IMR-90 (cell line): ENCODE results near the gene GPLD1. TPM values are rescaled to one million over a fixed set of nuclear protein-coding genes. Genes with fewer than 3 reads are reported as not detected.

ENCODE experiments used
- ATAC-seq: fragments of 200-7000 bp; cut with Tn5 transposase; 2 replicates; pipeline ENCODE4 v1.9.1; 2020; ENCODE audit warnings: low read depth, mild to moderate bottlenecking, moderate library complexity
- BruUV-seq: library from RNA; stranded (reverse); fragments of 400-500 nt; replicated peaks from 2 replicates; lab custom pipeline; 2021; lab: Mats Ljungman, UMichigan
- CTCF ChIA-PET: fragments of 300-600 bp; formaldehyde crosslinking; extraction: SDS; loops from one replicate; lab custom pipeline; 2021; ENCODE audit warnings: antibody characterized with exemption; lab: Yijun Ruan, JAX
- POLR2A ChIA-PET: fragments of 300-600 bp; sonication (Branson Sonifier 250); formaldehyde crosslinking; loops from one replicate; lab custom pipeline; 2022; ENCODE audit warnings: antibody characterized with exemption; ENCODE audit not compliant: unreplicated experiment; lab: Charles Lee
- DNase-seq: peaks from one replicate; pipeline ENCODE4 v3.0.0; 2013
- H2AFZ ChIP-seq: replicated peaks from 2 replicates; pipeline ENCODE3; 2013; ENCODE audit warnings: low read length, mild to moderate bottlenecking; ENCODE audit not compliant: poor library complexity
- H2AK5ac ChIP-seq: 2 replicates; pipeline ENCODE4 v1.6.1; 2013; ENCODE audit warnings: low read depth, low read length, inconsistent platforms
- H2AK9ac ChIP-seq: replicated peaks from 2 replicates; pipeline ENCODE3; 2013; ENCODE audit warnings: mild to moderate bottlenecking, low read depth, low read length, moderate library complexity; ENCODE audit not compliant: poor library complexity
- H2BK120ac ChIP-seq: 2 replicates; pipeline ENCODE4 v1.6.1; 2013; ENCODE audit warnings: low read depth, low read length, inconsistent platforms
- H2BK15ac ChIP-seq: 3 replicates; pipeline ENCODE4 v1.6.1; 2013; ENCODE audit warnings: low read depth, low read length, inconsistent platforms
- H2BK20ac ChIP-seq: 2 replicates; pipeline ENCODE4 v1.6.1; 2013; ENCODE audit warnings: low read depth, mild to moderate bottlenecking, inconsistent platforms, low read length, moderate library complexity
- H2BK5ac ChIP-seq: 2 replicates; pipeline ENCODE4 v1.6.1; 2013; ENCODE audit warnings: mild to moderate bottlenecking, low read depth, low read length, inconsistent platforms; ENCODE audit not compliant: poor library complexity, severe bottlenecking
- H3K14ac ChIP-seq: replicated peaks from 2 replicates; pipeline ENCODE4 v1.6.1; 2013; ENCODE audit warnings: low read depth, low read length, inconsistent platforms
- H3K18ac ChIP-seq: 2 replicates; pipeline ENCODE4 v1.6.1; 2013; ENCODE audit warnings: low read depth, low read length, control low read depth
- H3K23ac ChIP-seq: 2 replicates; pipeline ENCODE4 v1.6.1; 2013; ENCODE audit warnings: low read depth, low read length, inconsistent platforms
- H3K27ac ChIP-seq: 2 replicates; pipeline ENCODE4 v1.5.1; 2013; ENCODE audit warnings: mild to moderate bottlenecking, control low read depth, low read length; ENCODE audit not compliant: insufficient read depth
- H3K27me3 ChIP-seq: 2 replicates; pipeline ENCODE4 v1.6.1; 2013; ENCODE audit warnings: low read length; ENCODE audit not compliant: control insufficient read depth, insufficient read depth
- H3K36me3 ChIP-seq: 2 replicates; pipeline ENCODE4 v1.6.1; 2013; ENCODE audit warnings: low read length, mixed read lengths; ENCODE audit not compliant: control insufficient read depth, insufficient read depth
- H3K4ac ChIP-seq: 2 replicates; pipeline ENCODE4 v1.6.1; 2013; ENCODE audit warnings: low read depth, low read length, inconsistent platforms
- H3K4me1 ChIP-seq: 2 replicates; pipeline ENCODE4 v1.6.1; 2013; ENCODE audit warnings: low read length, mixed read lengths; ENCODE audit not compliant: control insufficient read depth, insufficient read depth
- H3K4me2 ChIP-seq: 2 replicates; pipeline ENCODE4 v1.6.1; 2013; ENCODE audit warnings: low read depth, mild to moderate bottlenecking, control low read depth, low read length, moderate library complexity
- H3K4me3 ChIP-seq: 2 replicates; pipeline ENCODE4 v1.5.1; 2013; ENCODE audit warnings: low read depth, mild to moderate bottlenecking, control low read depth, low read length, moderate library complexity; ENCODE audit not compliant: insufficient read depth
- H3K56ac ChIP-seq: 2 replicates; pipeline ENCODE4 v1.6.1; 2013; ENCODE audit warnings: low read length, inconsistent platforms; ENCODE audit not compliant: insufficient read depth; ENCODE audit errors: extremely low read depth
- H3K79me1 ChIP-seq, 2 experiments: 2 replicates each; pipeline ENCODE4 v1.6.1; 2013; ENCODE audit warnings: low read length in 2 of 2, inconsistent platforms in 1 of 2, low read depth in 1 of 2
- H3K9ac ChIP-seq: 2 replicates; pipeline ENCODE4 v1.6.1; 2013; ENCODE audit warnings: low read depth, low read length, control low read depth
- H3K9me1 ChIP-seq: 2 replicates; pipeline ENCODE4 v1.6.1; 2013; ENCODE audit warnings: low read length, inconsistent platforms; ENCODE audit not compliant: insufficient read depth
- H3K9me3 ChIP-seq: 2 replicates; pipeline ENCODE4 v1.6.1; 2013; ENCODE audit warnings: low read length; ENCODE audit not compliant: control insufficient read depth, insufficient read depth
- H4K20me1 ChIP-seq: 2 replicates; pipeline ENCODE4 v1.6.1; 2013; ENCODE audit warnings: low read length, inconsistent platforms; ENCODE audit not compliant: insufficient read depth
- H4K5ac ChIP-seq: 2 replicates; pipeline ENCODE4 v1.6.1; 2013; ENCODE audit warnings: mild to moderate bottlenecking, low read depth, low read length, control low read depth
- H4K8ac ChIP-seq, 2 experiments: 2 replicates each; pipeline ENCODE4 v1.6.1; 2013; ENCODE audit warnings: low read depth in 2 of 2, low read length in 2 of 2, control low read depth in 1 of 2, inconsistent platforms in 1 of 2
- H4K91ac ChIP-seq: 2 replicates; pipeline ENCODE4 v1.6.1; 2013; ENCODE audit warnings: low read depth, low read length, inconsistent platforms; ENCODE audit not compliant: insufficient read depth
- FOS ChIP-seq: fragments of 150-350 bp; IDR thresholded peaks from 2 replicates; pipeline ENCODE4 v1.6.1; 2016; ENCODE audit warnings: low read depth, low read length
- NFE2L2 ChIP-seq: fragments of 150-350 bp; IDR thresholded peaks from 2 replicates; pipeline ENCODE4 v1.6.1; 2016; ENCODE audit warnings: low read depth, mild to moderate bottlenecking, low read length
- WGBS, 2 experiments: methylation state at CpG; one replicate each; pipeline versions ENCODE4 v1.1.5 to v1.1.7; 2013; ENCODE audit warnings: missing lambda C conversion rate in 2 of 2; ENCODE audit not compliant: insufficient read length in 1 of 2; ENCODE audit errors: extremely low coverage in 2 of 2; 5-methylcytosine and 5-hydroxymethylcytosine counted together
- dilution Hi-C: fragments of 300-500 bp; cut with HindIII; formaldehyde crosslinking; loops from one replicate; pipeline ENCODE4 v1.14.3; 2018; ENCODE audit warnings: low sequenced_read_pairs; ENCODE audit not compliant: unreplicated experiment
- in situ Hi-C: fragments of 300-500 bp; cut with MboI; formaldehyde crosslinking; loops from 3 replicates; pipeline ENCODE4 v1.14.3; 2019; ENCODE audit warnings: low sequenced_read_pairs, inconsistent platforms, mixed read lengths
- intact Hi-C: fragments of 100-400 bp; cut with micrococcal nuclease; formaldehyde crosslinking; loops from 2 replicates; pipeline ENCODE4 v1.10.0; 2022
- polyA plus RNA-seq, 3 experiments: library from polyadenylated mRNA; depleted of rRNA; stranded (reverse); fragments of >200 nt; gene quantifications; 2 replicates each; pipeline ENCODE4 v1.2.3, GENCODE V29; 2012; ENCODE audit warnings: low replicate concordance in 1 of 3
- total RNA-seq: library from RNA; depleted of rRNA; stranded (reverse); fragments of >200 nt; gene quantifications from 2 replicates; pipeline ENCODE4 v1.2.3, GENCODE V29; 2012

Gene GPLD1
- total and polyA plus RNA-seq, 2 of the 4 experiments (the other 2 are of a cell fraction), result 0.05 to 0.18 TPM

GRCh38 chr6:24428615-24429014 is 60.8 kb downstream of the GPLD1 start:
- BruUV-seq, result no TSS peak
- dilution Hi-C loops (no loop called here), intact Hi-C loops (no loop called here), in situ Hi-C loops (no loop called here)
- ChIA-PET POLR2A (no interaction called here), CTCF (no interaction called here)
- H2BK15ac ChIP-seq, result peak overlapping the region; percentile 25; the same call in 1 of the 3 replicates
- TF ChIP-seq FOS, result no peak
- TF ChIP-seq NFE2L2, result peak; percentile 68; the same call in 1 of the 2 replicates
- no peaks in the 10 kb centered on the region for H3K27me3 ChIP-seq
- H3K4me1 ChIP-seq, result peaks cover 3% of the 10 kb centered on the region; the same call in 1 of the 2 replicates
- H2BK5ac ChIP-seq, result no peak overlapping the region
- H4K20me1 ChIP-seq, result no peaks in the 10 kb centered on the region
- no peaks in the 10 kb centered on the region for H3K79me1 ChIP-seq
- H3K4me3 ChIP-seq, result no peak overlapping the region
- no peak overlapping the region for H2AK5ac ChIP-seq
- no peak overlapping the region for H3K4ac ChIP-seq
- H3K23ac ChIP-seq, result no peak overlapping the region
- H3K56ac ChIP-seq, result no peak overlapping the region
- ATAC-seq (peak; percentile 85), DNase-seq (peak; percentile 63)
- H3K18ac ChIP-seq, result no peak overlapping the region; the same call in 1 of the 2 replicates
- peak overlapping the region; percentile 41; the same call in 1 of the 2 replicates for H2BK120ac ChIP-seq
- H3K4me2 ChIP-seq, result no peak overlapping the region
- no peak overlapping the region for H3K9ac ChIP-seq
- H4K8ac ChIP-seq, result no peak overlapping the region
- peaks cover 4% of the 10 kb centered on the region for H3K9me1 ChIP-seq
- WGBS, 2 experiments, result no CpG with 5 or more reads among the region's 2 CpGs
- H2AK9ac ChIP-seq, result no peak overlapping the region
- no peak overlapping the region for H3K14ac ChIP-seq
- H4K91ac ChIP-seq, result no peak overlapping the region; the same call in 1 of the 2 replicates
- no peak overlapping the region for H3K27ac ChIP-seq
- H3K9me3 ChIP-seq, result no peaks in the 10 kb centered on the region
- H2AFZ ChIP-seq, result peak overlapping the region; percentile 53
- H4K5ac ChIP-seq, result no peak overlapping the region
- H2BK20ac ChIP-seq, result peak overlapping the region; percentile 43; the same call in 1 of the 2 replicates
- H3K36me3 ChIP-seq, result peaks cover 4% of the 10 kb centered on the region
